Activated CD4-positive, alpha-beta T cell treated with anti-CD3 and anti-CD28 coated beads, Interleukin-2, amount 50 U/mL, for 1 hour (primary cell): Measurements from ENCODE around the gene SMIM13.
"Not testable (repeated sequence)": the region's sequence is repeated elsewhere in the genome, so short reads cannot be mapped to it uniquely, and the experiment has no call there.

ENCODE experiments used
- DNase-seq: peaks from one replicate; pipeline ENCODE4 v3.0.0-alpha.2; 2020

SMIM13 gene

DNA sequence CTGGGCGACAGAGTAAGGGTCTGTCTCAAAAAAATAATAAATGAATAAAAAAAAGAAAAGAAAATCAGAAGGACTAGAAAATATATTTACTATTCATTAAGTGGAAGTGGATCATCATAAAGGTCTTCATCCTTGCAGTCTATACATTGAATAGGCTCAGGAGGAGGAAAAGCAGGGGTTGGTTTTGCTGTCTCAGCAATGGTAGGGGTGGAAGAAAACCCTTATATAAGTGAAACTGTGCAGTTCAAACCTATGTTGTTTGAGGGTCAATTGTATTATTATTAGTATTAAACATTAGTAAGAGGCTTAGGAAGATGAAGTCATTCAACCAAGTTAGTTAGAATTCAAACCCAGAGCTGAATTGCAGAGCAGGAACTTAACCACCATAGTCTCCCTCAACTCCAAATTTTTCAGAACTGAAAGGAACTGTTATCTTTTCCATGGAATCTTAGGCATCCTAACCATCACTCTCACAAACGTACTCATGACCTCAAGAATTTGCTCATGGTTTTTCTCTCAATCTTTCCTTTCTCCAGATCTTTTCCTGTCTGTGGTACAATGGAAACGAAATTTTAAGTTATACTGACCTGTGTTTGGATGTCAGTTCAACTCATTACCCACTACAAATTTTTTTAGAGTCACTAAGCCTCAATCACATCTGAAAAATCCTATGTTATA is 7.7 kb upstream of the SMIM13 start:
- DNase-seq = no peak

DNA sequence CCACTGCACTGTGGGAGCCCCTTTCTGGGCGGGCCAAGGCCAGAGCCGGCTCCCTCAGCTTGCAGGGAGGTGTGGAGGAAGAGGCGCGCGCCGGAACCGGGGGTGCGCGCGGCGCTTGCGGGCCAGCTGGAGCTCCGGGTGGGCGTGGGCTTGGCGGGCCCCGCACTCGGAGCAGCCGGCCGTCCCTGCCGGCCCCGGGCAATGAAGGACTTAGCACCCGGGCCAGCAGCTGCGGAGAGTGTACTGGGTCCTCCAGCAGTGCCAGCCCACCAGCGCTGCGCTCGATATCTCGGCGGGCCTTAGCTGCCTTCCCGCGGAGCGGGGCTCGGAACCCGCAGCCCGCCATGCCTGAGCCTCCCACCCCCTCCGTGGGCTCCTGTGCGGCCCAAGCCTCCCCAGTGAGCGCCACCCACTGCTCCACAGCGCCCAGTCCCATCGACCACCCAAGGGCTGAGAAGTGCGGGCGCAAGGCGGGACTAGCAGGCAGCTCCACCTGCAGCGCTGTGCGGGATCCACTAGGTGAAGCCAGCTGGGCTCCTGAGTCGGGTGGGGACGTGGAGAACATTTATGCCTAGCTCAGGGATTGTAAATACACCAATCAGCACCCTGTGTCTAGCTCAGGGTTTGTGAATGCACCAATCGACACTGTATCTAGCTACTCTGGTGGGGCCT is 6.4 kb upstream of the SMIM13 start:
- not testable (repeated sequence) for DNase-seq

DNA sequence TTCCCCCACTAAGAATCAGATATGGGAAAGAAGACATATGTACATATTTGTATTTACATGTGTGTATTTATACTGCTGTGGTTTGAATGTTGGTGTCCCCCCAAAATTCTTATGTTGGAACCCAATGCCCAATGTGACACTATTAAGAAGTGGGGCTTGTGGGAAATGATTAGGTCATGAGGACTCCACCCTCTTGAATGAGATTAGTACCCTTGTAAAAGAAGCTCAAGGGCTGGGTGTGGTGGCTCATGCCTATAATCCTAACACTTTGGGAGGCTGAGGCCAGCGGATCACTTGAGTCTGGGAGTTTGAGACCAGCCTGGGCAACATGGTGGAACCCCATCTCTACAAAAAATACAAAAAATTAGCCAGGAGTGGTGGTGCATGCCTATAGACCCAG is 3.9 kb upstream of the SMIM13 start:
- no peak for DNase-seq

DNA sequence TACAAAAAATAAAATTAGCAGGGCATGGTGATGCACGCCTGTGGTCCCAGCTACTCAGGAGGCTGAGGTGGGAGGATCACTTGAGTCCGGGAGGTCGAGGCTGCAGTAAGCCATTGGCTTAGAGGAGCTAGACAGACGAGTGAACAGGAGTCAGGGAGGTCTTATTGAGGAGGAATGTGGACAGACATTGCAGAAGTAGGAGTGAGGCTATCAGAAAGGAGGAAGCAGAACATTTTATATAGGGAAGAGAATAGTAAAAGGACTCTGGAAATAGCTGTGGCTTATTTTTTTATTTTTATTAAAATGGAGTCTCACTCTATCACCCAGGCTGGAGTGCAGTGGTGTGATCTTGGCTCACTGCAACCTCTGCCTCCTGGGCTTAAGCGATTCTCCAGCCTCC is 2.5 kb upstream of the SMIM13 start:
- not testable (repeated sequence) for DNase-seq

DNA sequence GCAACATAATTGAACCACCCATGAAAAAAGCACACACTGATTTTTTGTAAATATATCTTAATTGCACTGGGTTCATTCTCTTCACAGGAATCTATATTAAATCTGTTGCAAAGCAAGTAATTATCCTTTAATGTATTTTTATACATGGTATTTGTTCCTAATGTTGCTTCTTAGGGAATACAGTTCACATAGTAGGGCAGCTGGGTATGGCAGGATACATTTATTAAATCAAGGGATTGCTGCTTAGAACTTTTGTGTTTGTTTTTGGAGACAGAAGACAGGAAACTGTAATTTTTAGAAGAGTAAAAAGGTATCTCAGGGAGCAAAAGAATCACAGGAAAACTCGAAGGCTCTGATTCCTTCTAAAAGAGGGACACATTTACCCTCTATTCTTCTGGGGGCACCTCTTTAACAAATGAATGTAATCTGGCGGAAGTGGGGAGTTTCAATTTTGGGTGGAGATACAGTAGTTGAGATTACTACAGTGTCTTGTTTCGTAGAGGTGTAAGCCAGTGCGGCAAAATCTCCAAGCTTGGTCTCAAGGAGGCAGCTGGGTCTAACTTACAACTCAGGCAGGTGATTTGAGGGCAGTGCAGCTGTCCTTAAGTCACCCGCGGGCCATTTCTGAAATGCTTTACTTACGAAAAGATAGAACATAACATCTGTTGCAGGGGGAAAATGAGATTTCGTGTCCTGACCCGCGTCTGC is 812 bp upstream of the SMIM13 start:
- DNase-seq = no peak

DNA sequence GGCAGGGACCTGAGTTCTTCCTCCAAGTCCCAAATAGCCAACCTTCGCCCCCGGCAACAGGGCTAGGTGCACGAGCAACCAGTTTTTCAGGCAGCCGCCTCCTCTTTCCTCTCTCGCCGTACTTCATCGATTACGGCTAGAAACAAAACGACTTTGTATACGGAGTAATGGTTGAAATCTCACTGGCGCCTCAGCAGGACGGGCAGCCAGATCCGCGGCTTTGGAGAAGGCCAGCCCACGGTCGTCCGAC is 333 bp upstream of the SMIM13 start:
- DNase-seq = no peak

DNA sequence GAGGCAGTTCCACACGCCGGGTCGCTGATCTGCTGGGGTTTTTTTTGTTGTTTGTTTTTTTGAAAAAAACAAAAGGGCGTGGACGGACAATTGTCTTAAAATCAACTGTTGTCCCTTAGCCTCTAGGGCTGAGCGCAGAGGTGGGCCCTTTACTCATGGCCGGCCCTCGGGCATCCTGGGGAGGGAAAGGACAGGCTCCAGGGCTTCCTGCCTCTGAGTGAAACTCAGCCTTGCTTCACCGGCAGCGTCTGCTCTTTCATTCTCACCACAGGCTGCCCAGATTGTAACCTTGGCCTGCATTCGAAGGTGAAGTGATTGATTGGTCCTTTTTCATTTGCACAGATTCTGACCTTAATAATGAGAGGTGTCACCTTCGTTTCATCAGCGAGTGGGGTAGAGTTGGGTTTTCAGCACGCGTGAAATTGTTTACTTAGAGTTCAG is 797 bp downstream of the SMIM13 start:
- peak; percentile 30 for DNase-seq

DNA sequence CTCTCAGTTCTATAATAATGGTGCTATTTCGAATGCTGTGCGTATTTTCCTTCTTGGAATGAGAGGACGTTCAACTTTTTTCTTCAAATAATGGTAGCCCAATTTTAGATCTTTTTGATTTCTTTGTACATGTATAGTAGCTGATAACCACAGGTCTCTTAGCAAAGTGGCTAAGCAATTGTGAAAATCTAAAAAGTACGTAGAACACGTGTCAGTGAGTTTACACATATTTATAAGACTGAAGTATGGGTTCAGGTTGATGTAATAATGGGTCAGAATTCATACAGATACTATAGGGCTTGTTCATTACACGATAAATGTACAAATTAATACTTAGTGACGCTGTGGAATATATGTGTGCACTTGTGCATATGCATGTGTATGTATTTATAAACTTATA is 1.3 kb downstream of the SMIM13 start:
- DNase-seq = no peak

DNA sequence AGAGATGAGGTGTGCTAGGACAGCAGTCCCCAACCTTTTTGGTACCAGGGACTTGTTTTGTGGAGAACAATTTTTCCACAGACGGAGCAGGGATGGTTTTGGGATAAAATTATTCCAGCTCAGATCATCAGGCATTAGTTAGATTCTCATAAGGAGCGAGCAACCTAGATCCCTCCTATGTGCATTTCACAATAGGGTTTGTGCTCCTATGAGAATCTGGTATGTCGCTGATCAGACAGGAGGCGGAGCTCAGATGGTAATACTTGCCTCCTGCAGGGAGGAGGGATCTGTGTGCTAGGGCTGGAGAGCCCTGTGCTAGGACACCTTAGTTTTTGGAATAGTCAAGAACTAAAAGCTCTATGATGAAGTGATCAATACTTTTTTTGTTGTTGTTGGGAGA is 2.5 kb downstream of the SMIM13 start:
- no peak for DNase-seq

DNA sequence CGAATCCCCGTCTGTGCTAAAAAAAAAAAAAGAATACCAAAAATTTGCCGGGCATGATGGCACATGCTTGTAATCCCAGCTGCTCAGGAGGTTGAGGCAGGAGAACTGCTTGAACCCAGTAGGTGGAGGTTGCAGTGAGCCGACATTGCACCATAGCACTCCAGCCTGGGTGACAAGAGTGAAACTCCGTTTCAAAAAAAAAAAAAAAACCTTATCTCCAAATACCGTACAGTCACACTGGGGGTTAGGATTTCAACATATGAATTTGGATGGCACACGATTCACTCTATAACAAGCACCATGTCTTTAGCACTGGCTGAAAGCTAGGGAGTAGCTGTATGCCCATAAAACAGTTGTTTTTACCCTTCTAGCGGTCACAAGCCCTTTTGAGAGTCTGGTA is 3.8 kb downstream of the SMIM13 start:
- DNase-seq = no peak

DNA sequence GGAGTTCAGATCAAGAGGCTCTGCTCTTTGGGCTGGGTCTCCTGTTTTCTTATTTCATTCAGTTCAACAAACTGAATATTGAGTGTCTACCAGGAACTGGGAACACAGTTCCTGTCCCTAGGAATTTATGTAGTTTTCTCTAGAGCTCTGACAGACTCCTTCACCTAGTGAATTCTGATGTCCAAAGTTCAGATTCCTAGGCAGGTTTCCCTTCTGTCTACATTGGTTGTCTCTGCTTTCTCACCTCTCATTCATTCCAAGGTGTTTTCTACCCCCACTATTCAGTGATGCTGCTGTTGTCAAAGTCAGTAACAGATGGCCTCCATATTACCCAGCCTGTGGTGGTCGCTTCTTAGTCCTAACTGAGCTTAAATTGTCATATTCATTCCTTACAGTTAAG is 4.4 kb downstream of the SMIM13 start:
- DNase-seq = no peak

DNA sequence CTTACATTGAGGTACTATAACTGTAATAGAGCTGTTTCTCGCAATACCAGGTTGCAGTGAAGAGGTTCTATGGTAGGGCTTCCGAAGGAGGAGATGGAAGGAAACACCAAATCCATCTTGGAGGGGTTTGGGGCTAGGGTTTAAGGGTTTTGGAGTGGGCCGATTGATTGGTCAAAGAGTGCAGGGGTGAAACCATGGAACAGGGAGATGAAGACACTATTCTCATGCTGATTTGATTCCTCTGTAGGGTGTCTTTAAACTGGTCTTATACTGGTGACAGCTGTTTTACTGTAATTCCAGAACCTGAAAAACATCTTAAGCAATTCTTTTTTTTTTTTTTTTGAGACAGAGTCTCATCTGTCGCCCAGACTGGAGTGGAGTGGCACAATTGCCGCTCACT is 7.8 kb downstream of the SMIM13 start:
- DNase-seq = no peak

DNA sequence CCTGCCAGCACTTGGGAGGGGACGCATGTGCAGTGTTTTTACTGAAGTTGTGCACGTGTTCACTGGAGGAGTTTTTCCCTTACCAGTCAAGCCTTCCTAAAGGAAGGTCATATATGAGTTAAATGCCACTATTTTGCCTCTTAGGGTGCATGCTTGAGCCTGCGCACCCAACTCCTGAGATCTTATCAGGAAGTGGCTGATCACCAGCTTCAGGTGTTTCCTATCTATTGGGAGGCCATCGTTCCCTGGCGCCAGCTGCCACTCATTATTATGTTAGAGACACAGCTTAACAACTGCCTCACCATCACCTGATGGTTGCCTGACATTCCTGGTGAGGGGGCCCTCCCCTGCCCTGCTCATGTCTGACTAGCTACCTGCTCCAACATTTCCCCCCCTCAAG is 9.4 kb downstream of the SMIM13 start:
- no peak for DNase-seq

DNA sequence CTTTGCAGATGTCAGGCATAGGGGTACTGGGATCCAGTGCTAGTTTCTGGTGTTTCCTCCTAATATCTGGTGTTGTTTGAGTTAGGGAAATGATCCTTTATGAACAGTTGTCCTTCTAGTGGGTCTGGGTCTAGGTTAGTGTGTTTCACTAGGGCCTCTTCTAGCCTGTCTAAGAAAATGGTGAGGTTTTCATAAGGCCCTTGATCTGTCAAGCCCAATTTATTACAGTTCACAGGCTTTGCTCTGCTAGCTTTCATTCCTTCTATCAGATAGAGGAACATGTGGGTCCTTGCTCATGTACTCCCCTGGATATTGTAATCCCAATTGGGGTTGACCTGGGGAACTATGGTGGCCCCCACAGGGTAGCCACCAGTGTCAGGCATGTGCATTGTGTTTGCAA is 15.1 kb downstream of the SMIM13 start:
- no peak for DNase-seq

DNA sequence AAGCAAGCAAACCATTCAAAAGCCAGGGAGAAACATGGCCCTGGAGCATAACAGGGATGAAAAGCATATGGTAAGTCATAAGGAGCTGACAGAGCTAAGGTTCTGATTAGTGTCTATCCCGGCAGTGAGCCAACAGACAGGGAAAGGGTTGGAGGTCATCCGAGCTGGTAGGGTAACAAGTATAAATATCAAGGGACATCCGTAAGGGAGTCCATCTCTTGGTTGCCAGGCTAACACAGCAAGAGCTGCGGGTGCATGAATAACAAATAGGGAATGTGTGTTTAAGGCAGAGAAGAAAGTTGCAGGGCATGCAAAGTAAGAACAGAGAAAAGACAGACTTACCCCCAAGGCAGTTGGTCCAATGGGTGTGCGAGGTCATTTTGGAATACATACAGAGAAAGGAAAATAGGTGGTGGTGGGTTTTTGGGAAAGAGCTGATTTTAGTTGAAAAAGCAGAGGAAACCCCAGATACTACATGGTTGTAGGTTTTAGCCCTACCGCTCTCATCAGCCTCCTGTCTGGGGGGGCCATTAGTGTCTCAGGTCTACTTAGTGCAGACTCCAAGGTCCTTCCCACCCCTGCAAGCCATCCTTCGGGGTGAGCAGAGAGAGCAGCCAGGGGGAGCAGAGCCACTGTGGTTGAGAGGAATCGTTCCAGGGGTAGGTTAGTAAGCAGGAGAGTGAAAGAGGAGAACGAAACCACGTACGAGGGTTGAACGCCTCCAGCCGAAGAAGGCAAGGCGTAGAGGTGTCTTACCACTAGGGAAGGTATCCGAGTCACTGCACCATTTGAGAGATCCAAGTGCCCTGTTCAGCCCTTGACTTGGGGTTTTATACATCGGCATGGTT is 17.5 kb downstream of the SMIM13 start, which contains the start of gene ERVFRD-1:
Gene ERVFRD-1, minus strand, starts transcription at position 805 of the 848 bp plus-strand sequence. CDS start 6,415 bp downstream, outside the sequence.
- no peak for DNase-seq

DNA sequence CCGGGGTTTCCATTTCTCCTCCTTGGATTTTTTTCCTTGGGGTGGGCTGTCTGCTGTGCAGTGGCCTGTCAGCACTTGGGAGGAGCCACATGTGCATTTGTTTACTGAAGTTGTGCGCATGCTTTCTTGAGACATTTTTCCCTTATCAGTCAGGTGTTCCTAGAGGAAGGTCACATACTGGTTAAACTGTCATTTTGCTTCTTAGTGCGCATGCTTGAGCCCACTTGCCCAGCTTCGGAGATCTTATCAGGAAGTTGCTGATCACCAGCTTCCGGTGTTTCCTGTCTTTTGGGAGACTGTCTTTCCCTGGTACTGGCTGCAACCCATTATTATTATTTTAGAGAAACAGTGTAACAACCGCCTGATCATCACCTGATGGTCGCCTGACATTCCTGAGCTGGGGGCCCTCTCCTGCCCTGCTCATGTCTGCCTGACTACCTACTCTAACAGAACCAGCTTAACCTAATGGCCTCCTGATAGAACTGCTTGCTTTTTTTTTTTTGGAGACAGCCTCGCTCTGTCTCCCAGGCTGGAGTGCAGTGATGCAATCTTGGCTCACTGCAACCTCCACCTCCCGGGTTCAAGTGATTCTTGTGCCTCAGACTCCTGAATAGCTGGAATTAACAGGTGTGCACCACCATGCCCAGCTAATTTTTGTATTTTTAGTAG is 18.3 kb downstream of the SMIM13 start:
- DNase-seq = no peak

DNA sequence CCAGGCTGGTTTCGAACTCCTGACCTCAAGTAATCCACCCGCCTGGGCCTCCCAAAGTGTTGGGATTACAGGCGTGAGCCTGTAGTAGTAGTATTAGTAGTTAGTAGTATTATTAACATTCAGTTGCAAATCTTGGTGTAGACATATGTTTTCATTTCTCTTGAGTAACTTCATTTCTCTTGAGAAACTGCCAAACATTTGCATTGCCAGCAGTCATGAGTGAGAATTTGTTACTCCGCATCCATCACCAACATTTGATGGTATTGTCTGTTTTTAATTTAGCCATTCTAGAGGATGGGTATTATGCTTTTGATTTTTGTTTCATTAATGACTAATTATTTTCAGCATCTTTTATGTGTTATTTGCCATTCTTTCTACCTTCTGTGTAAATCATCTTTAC is 19.4 kb downstream of the SMIM13 start:
- no peak for DNase-seq

DNA sequence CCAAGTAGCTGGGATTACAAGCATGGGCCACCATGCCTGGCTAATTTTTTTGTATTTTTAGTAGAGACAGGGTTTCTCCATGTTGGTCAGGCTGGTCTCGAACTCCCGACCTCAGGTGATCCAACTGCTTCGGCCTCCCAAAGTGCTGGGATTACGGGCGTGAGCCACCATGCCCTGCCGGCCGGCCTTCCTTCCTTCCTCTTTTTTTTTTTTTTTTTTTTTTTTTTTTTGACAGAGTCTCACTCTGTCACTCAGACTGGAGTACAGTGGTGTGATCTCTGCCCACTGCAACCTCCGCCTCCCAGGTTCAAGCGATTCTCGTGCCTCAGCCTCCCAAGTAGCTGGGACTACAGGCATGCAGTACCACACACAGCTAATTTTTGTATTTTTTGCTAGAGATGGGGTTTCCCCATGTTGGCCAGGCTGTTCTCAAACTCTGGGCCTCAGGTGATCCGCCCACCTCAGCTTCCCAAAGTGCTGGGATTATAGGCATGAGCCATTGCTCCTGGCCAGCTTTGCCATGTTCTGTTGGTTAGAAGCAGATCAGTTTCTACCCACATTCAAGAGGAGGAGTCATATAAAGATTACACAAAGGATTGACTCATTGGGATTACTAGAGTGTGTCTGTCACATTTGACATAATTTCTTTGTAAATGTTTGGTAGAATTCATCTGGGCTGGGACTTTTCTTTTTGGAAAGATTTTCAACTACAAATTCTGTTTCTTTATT is 22.3 kb downstream of the SMIM13 start:
- not testable (repeated sequence) for DNase-seq

DNA sequence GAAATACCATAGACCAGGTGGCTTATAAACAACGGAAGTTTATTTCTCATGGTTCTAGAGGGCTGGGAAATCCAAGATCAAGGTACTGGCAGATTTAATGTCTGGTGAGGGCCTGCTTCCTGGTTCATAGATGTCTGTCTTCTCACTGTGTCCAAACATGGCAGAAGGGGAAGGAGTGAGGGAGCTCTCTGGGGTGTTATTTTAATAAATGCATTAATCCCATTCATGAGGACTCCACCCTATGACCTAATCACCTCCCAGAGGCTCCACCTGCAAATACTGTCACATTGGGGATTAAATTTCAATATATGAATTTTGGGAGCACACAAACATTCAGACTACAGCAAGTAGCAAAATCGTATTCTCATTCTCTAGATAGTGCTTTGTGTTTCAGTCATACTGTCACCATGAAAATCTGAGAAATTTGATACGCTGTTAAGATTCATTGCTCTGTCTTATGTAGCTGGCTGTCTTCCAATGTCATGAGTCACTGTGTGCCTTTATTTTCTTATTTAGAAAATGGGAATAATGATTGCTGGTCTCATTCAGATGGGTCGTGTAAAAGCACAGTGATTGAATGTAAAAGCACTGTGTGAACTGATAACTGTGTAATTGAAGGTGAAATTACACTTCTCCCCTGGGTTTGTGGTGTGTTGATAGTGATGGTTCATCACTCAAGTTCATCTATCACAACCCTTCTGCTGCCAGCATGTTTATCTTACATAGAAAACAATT is 26.8 kb downstream of the SMIM13 start:
- DNase-seq = no peak

DNA sequence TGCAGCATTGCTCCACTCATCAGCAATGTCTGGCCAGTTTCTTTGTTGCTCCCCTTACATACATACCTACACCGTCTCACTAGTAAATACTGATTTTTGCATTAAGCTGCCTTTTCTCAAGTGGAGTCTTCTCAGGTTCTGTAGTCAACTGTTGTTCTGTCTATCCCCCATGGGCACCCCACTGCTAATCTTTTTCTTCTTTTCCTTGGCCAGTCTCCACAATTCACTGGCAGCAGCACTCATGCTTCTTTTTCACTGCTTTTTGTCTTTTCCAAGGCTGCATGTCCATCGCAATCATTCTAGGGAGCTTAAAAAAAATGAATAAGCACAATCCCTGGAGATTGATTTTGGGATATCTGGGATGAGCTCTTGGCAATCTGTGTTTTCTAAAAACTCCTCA is 28.2 kb downstream of the SMIM13 start:
- DNase-seq = no peak

DNA sequence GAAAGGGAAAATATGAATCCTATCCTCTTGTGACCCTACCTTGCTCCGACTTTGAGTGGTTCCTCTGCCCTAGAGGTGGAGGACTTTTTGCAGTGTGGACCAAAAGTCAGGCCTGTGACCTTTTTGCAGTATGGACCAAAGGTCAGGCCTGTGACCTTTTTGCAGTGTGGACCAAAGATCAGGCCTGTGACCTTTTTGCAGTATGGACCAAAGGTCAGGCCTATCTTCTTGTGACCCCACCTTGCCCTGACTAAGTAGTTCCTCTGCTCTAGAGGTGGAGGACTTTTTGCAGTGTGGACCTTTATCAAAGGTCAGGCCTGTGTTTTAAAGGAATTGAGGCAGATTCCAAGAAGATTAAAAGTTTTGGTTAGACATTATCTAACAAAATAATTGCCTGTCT is 28.7 kb downstream of the SMIM13 start:
- DNase-seq = no peak
